Measurements from ENCODE around the gene XYLT2.

GRCh38 chr17:50381260-50381815 is 35.4 kb downstream of the XYLT2 start:
- TF ChIP-seq TAF1 (IDR thresholded peaks at IDR 0.05; ENCODE audit: low read depth) = no peak
- TF ChIP-seq YY1 (IDR thresholded peaks at IDR 0.05; ENCODE audit: low read depth) = no peak
- no peak for TF ChIP-seq EP300 (IDR thresholded peaks at IDR 0.05; ENCODE audit: borderline replicate concordance)
